T-helper 1 cell (primary cell): Measurements from ENCODE around the gene TPBGL.
"Not testable (repeated sequence)": the region's sequence is repeated elsewhere in the genome, so short reads cannot be mapped to it uniquely, and the experiment has no call there.

Experiments used
- DNase-seq, 5 donors: peaks; one replicate each; pipeline ENCODE4 v3.0.0-alpha.2; 2012 to 2020

The TPBGL gene

DNA sequence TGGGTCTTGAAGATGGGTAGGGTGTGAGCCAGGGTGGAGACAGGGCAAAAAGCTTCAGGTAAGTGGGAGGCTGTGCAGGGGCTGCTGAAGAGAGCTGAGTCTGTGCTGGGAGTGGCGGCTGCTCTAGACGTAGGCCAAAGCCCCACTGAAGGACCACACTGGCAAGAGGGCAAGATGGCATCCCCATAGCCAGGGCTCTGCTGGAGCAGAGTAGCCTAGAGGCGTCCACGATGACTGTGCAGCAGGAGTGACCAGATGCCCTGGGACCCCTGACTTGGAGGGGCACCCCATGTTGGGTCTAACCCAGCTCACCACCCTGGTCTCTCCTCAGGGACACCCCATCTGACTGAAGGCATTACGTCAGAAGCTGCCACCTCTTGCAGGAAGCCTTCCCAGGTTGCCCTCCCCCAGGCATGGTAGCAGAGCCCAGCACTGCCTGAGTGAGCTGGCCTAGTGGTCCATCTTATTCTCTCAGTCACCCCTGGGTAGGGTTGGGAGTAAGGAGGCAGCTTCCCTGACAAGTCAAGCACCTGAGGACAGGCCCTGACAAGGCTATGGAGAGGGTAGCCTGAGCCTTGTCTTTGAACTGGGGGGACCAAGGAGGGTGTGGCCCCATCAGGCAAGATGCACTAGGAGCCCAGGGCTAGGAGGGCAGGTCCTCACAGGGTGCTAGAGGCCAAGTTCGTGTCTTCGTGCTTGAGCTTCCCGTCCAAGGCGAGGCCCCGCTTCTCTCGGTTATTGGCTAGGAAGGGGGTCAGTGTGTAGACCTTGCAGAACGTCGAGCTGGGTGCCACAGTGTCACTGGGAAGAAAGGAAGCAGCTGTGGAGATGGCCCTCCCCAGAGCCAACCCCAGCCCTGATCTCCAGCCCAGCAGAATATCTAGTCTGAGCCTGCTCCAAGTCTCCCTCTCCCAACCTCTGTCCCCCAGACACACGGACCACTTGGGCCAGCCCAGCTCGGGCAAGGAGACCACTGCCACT lies 33.1 kb downstream of the TPBGL start:
- no peak for DNase-seq

DNA sequence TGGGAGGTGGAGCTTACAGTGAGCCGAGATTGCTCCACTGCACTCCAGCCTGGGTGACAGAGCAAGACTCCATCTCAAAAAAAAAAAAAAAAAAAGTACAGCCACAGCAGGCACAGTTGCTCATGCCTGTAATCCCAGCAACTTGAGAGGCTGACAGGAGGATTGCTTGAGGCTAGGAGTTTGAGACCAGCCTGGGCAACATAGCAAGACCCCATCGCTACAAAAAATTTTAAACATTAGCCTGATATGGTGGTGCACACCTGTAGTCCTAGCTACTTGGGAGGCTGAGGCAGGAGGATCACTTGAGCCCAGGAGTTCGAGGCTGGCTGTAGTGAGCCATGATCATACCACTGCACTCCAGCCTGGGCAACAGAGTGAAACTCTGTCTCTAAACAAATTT lies 34.1 kb downstream of the TPBGL start:
- not testable (repeated sequence) for DNase-seq

DNA sequence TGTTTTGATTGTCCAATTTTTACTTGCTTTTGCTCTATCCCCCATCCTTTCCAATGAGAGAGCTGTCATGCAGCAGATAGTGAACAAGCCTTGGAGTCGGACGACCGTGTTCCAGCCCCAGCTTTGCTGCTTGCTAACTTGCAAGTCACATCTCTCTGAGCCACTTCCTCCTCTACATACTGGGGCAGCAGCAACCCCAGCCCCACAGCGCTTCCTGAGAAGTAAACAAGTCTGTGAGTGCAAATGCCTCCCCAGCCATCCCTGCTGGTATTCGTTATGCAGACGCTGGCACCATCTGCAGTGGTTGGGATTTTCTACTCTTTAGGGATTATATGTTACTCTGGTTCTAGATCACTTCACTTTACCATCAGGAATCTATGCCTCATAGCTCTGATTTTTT lies 35.0 kb downstream of the TPBGL start:
- DNase-seq: peak; percentile 37 to 91 (median 54)

- DNase-seq: no peak
These were observed 35.6 kb downstream of the TPBGL start for GRCh38 chr11:75276186-75276585.

DNA sequence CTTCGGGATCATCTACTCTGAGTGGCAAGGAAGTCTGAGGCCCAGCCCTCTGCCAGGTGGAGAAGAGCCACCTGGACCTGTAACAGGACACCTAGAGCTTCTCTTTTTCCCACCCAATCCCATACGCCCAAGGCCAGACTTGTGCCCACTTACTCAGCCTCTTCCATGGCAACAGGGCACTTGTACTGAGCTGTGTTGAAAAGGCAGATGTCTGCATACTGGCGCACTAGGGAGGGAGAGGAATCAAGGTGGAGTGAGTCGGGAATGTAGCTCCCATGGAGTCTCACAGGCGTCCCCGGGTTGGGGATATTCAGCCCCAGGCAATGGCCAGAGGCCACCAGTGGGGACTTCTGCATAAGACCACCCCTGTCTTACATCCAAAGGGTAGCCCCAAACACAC lies 36.1 kb downstream of the TPBGL start:
- DNase-seq: no peak

DNA sequence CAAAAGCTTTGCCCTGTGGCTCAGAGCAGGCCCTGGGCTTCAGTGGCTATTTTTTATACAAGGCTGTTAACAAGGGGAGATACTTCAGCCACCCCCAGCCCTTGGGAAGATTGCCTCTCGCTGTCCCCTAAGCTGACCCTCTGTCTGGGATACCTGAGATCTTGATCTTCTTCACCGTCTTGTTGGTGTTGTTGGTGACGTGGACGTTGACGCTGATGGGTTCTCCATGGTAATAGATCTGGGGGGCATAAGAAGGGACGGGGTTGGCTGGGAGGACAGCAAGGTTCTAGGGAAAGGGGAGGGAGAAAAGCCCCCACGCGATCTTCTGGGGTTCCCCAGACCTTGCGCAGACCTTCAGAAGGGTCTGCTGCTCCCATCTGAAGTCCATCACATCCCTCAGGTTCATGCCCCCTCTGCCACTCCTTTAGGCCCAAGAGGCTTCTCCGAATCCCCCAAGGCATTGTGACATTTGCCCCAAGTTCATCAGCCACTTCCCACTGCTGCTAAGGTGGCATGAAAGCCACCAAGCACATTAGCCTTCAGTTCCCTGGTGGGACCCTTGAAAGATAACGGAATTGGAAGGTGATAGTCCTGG lies 36.7 kb downstream of the TPBGL start:
- no peak for DNase-seq

DNA sequence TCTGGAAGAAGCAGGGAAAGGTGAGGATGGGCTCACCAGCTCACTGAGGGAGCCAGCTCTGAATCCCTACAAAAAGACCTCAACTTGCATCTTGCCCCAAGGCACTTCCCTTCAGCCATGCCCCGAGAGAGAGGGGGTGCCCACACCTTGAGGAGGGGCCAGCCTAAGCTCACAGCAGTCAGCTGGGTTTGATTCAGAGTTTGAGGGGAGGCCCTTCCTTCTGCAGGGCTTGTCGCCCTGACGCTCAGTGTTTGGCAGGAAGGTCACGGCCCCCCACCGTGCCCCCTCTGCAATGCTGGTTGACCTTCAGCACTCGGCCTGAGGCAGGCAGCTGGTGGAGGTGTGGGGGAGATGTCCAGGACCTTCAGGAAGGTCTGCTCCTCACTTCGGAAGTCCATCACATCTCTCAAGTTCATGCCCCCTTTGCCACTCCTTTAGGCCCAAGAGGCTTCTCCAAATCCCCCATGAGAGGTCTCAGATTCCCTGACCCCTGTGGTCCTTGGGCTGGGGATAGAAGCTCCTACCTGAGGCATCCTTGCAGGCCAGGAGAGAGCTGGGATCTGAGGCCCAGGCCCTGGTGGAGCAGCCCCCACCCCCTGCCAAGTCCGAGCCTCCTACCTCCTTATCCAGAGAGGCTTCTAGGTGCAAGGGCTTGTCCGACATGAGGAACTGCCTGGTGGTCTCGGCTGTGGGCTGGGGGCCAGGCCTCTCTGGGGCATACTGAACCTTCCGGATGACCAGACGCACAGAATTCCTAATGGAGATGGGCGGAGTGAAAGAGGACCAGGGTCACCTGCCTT lies 37.6 kb downstream of the TPBGL start:
- DNase-seq: no peak

GRCh38 chr11:75279273-75279672 lies 38.7 kb downstream of the TPBGL start:
- no peak for DNase-seq

DNA sequence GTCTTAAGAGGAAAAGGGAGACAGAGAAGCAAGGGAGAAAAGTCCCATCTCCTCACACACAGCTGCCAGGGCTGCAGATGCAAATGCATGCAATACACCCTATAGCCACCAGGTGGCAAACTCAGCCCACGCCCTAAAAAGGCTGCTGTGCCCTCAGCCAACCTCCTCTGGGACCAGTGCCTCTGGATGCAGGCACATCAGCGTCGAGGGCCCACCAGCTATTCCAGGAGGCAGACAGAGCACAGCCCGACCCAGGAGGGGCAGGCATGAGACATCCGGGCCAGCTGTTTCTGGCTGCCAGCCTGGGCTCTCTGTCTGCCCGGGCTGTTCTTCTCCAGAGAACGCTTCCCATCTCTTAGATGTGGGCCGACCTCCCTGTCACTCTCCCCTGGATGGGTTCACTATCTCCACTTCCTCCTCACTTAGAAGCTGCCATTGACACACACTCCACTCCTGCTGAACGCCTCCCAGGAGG lies 39.7 kb downstream of the TPBGL start:
- peak; percentile 27 to 77 (median 57) for DNase-seq

DNA sequence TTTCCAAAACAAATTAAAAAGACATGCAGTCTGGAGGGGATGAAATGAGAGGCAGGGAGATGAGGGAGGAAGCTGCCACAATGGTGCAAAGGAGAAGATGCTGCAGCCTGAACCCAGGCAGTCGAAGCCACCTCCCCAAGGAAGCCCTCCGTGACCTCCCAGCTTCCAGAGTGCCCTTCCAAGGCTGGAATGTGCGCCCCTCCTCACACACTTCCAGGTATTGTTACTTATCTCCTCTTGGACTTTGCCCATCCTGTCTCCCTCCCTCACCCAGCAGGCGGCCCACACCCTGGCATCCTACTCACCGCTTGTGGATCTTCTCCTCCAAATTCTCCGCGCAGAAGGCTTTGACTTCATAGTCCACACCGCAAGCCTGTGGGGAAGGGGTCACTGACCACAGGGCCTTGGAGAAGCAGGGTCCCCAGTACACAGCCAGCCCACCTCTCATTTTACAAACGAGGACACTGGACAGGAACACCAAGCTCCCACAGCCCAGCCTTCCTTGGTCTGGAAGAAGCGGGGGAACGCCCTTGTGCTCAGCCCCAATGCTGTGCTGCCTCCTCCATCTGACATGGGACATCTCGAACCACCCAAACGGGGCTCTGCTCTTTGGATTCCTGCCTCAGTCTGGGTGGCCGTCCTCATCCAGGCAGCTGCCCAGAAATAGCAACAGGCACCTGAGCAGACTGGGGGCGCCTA lies 40.3 kb downstream of the TPBGL start:
- no peak for DNase-seq

GRCh38 chr11:75281469-75282095 lies 41.0 kb downstream of the TPBGL start:
- no peak for DNase-seq

DNA sequence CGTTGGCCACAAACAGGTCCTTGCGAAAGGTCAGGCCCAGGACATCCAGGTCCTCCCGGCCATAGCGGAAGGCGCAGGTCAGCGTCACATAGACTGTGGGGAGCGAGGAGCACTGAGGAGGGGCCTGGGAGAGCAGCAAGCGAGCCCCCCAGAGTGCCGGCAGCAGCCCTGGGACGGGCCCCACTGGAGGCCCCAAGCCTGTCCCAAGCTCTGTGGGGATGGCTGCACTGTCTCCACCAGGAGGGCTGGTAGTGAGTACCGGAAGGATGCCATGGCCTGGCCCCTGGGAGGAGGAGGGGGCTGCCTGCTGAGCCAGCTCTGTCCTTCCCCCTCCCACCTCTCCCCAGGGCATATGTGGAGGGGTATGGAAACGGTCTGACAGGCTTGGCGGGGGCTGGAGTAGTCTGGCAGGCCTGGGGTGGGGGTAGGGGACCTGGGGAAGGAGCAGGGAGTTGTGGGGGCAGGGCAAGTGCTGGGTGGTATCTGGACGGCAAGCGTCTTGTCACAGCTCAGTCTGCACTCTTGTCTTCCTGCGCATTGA lies 42.9 kb downstream of the TPBGL start:
- no peak for DNase-seq

GRCh38 chr11:75285776-75286360 lies 45.3 kb downstream of the TPBGL start:
- no peak for DNase-seq

GRCh38 chr11:75286826-75287465 lies 46.4 kb downstream of the TPBGL start:
- DNase-seq: no peak

- DNase-seq: no peak
These were observed 47.0 kb downstream of the TPBGL start for GRCh38 chr11:75287579-75287978.

DNA sequence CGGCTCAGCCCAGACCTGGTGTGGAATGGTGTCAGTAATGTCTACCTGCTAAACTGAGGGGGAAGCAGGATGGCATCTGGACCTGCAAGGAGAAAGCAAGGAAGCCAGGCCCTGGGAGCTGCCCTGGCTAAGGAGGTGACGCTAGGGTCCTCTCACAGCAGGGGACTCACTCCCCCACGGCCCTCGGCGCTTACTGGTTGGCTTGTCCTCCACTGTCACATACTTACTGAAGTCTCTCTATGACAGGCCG lies 48.9 kb downstream of the TPBGL start:
- no peak for DNase-seq

DNA sequence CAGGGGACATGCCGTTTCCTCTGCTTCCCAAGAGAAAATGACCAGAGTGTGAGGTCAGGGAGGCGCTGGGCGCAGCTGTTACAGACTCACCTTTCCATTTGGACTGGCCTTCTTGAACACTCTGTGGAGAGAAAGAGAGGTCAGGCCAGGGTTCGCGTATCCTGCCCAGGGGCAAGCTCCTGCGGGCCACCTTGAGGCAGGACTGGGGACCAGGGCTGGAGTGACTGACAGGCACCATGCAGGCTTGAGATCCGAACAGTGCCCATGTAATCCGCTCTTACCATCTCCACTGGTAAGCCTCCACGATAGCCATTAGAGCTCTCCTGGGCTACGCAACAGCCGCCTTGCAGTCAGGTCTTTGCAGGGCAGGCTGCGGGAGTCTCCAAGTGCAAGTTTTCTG lies 49.3 kb downstream of the TPBGL start:
- no peak for DNase-seq

- no peak for DNase-seq
These were observed 51.2 kb downstream of the TPBGL start for GRCh38 chr11:75291741-75292140.

- no peak for DNase-seq
These were observed 52.4 kb downstream of the TPBGL start for GRCh38 chr11:75292943-75293342.
